PC-9 (cell line): ENCODE data around the gene NHSL1.

ENCODE experiments used
- EZH2 ChIP-seq: fragments of 200-600 bp; sonication (generic); IDR thresholded peaks from 2 replicates; pipeline ENCODE4 v1.8.0; 2017; ENCODE audit warnings: antibody characterized with exemption, low read depth
- TF ChIP-seq, protein P1 (sequence below): fragments of 200-600 bp; sonication (generic); conservative IDR thresholded peaks from 2 replicates; pipeline ENCODE4 v1.6.1; 2017; ENCODE audit warnings: mixed run types, antibody characterized with exemption, mild to moderate bottlenecking, moderate library complexity

DNA sequence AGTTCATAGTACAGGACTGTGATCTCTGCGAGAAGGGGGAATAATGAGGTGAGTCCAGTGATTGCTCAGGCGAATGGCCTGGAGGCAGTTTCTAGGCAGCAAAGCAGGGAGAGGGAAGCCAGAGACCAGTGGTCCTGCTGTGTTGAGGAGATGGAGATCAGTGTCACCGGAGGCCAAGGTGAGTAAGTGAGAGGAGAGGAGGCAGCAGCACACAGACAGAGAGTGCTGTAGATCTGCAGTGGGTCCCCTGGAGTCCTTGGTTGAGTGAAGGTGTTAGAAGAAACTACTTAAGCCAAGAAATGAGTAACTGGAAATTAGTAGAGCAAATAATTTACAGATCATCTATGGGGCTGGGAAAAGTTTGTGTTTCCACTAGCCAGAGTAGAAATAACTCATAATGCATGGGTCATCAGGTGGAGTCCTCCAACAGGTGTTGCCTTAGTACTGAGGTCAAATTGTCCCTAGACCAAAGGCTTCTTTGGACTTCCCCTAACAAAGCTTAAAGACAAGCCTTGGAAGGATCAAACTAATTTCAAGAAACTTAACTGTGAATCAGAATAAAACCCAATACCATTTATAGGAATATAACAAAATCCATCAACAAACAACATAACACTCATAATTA is 81.7 kb downstream of the NHSL1 start:
- TF ChIP-seq, protein P1, sequence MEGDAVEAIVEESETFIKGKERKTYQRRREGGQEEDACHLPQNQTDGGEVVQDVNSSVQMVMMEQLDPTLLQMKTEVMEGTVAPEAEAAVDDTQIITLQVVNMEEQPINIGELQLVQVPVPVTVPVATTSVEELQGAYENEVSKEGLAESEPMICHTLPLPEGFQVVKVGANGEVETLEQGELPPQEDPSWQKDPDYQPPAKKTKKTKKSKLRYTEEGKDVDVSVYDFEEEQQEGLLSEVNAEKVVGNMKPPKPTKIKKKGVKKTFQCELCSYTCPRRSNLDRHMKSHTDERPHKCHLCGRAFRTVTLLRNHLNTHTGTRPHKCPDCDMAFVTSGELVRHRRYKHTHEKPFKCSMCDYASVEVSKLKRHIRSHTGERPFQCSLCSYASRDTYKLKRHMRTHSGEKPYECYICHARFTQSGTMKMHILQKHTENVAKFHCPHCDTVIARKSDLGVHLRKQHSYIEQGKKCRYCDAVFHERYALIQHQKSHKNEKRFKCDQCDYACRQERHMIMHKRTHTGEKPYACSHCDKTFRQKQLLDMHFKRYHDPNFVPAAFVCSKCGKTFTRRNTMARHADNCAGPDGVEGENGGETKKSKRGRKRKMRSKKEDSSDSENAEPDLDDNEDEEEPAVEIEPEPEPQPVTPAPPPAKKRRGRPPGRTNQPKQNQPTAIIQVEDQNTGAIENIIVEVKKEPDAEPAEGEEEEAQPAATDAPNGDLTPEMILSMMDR, result no peak
- no peak for TF ChIP-seq EZH2
